Lower leg skin (tissue), 4 donors: Measurements from ENCODE around the gene YPEL3. TPM values are rescaled to one million over a fixed set of nuclear protein-coding genes. Genes with fewer than 3 reads are reported as not detected.
A peak's percentile ranks its signal among the peaks of the same experiment; 100 is the strongest.

ENCODE experiments used
- DNase-seq, 2 donors: peaks; one replicate each; pipeline ENCODE4 v3.0.0-alpha.2; 2019; ENCODE audit warnings: low spot score in 2 of 2
- H3K4me3 ChIP-seq: fragments of 200-600 bp; sonication (generic); 2 replicates; pipeline ENCODE4 v1.5.1; 2017; ENCODE audit warnings: mild to moderate bottlenecking, low read depth; ENCODE audit not compliant: poor library complexity, severe bottlenecking
- POLR2A ChIP-seq, 2 donors: fragments of 450-650 bp; IDR thresholded peaks; one replicate each; pipeline ENCODE4 v1.6.1; 2016 to 2017; ENCODE audit warnings: antibody characterized with exemption in 2 of 2, mild to moderate bottlenecking in 1 of 2, moderate library complexity in 1 of 2
- WGBS, 2 donors: methylation state at CpG; one replicate each; pipeline ENCODE4 v1.1.5; 2018; 5-methylcytosine and 5-hydroxymethylcytosine counted together
- intact Hi-C: fragments of 100-400 bp; cut with DNase I; formaldehyde crosslinking; loops from one replicate; pipeline ENCODE4 v1.15.0; 2023; ENCODE audit warnings: low total_unique reads
- total RNA-seq, 4 donors: library from RNA; depleted of rRNA; stranded (reverse); fragments of >200 nt; gene quantifications; one replicate each; pipeline ENCODE4 v1.1.0, GENCODE V29; 2016
- TF ChIP-seq, protein P1 (sequence below), 3 donors: fragments of 450-650 bp; IDR thresholded peaks; one replicate each; pipeline ENCODE4 v1.5.1; 2016; ENCODE audit warnings: antibody characterized with exemption in 3 of 3, mild to moderate bottlenecking in 3 of 3, moderate library complexity in 2 of 3

YPEL3 gene
- total RNA-seq, 4 donors from 2014 or later: 185 to 351 (median 229) TPM

DNA sequence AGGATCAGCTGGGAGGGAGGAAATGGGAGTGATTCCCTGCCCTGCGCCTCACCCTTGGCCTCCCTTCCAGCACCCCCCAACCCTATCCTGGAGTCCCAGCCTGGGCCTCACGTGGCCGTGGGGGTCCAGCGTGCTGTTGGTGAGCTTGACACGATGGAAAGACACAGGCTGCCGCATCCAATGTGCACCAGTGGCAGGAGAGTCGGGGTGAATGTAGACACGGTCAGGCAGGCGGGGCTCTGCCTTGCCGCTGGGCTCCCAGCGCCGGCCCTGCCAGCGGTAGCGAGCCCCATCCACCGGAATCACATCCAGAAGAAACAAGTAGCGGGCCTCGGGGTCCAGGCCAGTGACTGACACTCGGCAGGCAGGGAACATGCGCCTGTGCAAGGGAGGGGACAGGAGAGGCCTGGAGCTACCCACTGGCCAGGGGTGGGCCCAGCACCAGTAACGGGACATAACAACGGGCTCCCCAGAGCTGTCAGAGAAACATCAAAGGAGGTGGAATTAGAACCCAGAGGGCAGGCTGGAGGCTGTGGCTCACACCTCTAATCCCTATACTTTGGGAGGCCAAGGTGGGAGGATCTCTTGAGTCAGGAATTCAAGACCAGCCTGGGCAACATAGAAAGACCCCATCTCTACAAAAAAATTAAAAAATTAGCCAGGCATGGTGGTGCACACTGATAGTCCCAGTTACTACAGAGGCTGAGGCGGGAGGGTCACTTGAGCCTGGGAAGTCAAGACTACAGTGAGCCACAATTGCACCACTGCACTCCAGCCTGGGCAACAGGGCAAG is 7.0 kb downstream of the YPEL3 start:
- DNase-seq: peak in 1 of 2 donors; percentile 83
- TF ChIP-seq, protein P1, sequence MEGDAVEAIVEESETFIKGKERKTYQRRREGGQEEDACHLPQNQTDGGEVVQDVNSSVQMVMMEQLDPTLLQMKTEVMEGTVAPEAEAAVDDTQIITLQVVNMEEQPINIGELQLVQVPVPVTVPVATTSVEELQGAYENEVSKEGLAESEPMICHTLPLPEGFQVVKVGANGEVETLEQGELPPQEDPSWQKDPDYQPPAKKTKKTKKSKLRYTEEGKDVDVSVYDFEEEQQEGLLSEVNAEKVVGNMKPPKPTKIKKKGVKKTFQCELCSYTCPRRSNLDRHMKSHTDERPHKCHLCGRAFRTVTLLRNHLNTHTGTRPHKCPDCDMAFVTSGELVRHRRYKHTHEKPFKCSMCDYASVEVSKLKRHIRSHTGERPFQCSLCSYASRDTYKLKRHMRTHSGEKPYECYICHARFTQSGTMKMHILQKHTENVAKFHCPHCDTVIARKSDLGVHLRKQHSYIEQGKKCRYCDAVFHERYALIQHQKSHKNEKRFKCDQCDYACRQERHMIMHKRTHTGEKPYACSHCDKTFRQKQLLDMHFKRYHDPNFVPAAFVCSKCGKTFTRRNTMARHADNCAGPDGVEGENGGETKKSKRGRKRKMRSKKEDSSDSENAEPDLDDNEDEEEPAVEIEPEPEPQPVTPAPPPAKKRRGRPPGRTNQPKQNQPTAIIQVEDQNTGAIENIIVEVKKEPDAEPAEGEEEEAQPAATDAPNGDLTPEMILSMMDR (IDR thresholded peaks at IDR 0.05): no peak
- TF ChIP-seq POLR2A (IDR thresholded peaks at IDR 0.05): no peak
- intact Hi-C loops: no loop called here
- WGBS, 2 donors: 63 to 69% methylated on average over 20 to 22 of the region's 22 CpGs
- H3K4me3 ChIP-seq: no peak overlapping the region

DNA sequence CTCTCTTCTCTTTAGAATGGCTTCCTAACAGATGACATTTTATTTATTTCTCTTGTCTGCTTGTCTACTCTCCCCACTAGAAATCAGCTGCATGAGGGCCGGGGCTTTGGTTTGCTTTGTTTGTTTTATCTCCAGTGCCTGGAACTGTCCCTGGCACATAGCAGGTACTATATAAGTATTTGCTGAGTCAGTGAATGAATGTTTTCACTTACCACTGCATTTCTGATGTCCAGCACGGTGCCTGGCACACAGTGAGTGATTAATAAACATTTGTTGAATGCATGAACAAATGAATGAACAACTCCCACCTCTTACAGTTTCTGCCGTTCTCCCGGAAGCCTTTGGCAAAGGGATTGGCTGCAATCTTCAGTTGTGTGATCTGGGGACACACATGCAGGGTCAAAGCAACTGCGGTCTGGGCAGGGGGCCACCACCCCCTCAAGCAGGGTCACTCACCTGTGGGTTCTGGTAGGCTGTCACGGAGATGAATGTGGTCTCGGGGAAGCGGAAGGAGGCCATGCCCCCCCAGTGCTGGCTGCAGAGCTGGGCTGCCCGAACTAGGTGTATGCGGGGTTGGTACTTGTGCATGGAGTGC is 7.7 kb downstream of the YPEL3 start:
- H3K4me3 ChIP-seq: no peak overlapping the region
- peak in 1 of 2 donors; percentile 86 for DNase-seq
- TF ChIP-seq, protein P1 (IDR thresholded peaks at IDR 0.05): no peak
- no peak for TF ChIP-seq POLR2A (IDR thresholded peaks at IDR 0.05)
- intact Hi-C loops: no loop called here
- WGBS, 2 donors: 69 to 81% methylated on average over 9 to 10 of the region's 10 CpGs

DNA sequence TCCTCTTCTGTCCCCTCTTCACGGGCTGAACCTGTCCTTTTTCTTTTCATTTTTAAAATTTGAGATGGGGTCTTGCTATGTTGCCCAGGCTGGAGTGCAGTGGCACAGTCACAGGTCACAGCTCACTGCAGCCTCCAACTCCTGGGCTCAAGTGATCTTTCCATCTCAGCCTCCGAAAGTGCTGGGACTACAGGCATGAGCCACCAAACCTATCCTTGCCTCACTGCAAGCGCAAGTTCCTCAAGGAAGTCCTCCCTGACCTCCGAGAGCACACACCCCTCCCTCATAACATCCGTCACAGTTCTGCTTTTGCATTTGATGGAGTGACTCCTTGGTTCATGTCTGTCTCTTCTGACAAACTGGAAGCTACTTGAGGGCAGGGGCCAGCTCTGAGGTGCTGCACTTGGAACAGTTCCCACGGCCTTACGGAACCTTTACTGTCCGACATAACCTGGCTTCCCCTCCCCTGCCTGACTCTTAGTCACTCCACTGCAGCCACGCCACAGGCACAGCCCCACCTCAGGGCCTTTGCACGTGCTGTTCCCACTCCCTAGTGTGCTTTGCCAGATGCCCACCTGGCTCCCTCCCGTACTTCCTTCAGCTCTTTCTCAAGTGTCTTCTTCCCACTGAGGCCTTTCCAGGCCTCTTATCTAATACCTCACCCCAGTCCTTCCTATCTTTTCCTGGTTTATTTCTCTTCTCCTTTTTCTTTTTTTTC is 8.7 kb downstream of the YPEL3 start:
- DNase-seq: no peak
- intact Hi-C loops: no loop called here
- no peak overlapping the region for H3K4me3 ChIP-seq
- TF ChIP-seq, protein P1 (IDR thresholded peaks at IDR 0.05): no peak
- TF ChIP-seq POLR2A (IDR thresholded peaks at IDR 0.05): no peak
- 87 to 90% methylated on average over 11 of the region's 11 CpGs for WGBS, 2 donors

DNA sequence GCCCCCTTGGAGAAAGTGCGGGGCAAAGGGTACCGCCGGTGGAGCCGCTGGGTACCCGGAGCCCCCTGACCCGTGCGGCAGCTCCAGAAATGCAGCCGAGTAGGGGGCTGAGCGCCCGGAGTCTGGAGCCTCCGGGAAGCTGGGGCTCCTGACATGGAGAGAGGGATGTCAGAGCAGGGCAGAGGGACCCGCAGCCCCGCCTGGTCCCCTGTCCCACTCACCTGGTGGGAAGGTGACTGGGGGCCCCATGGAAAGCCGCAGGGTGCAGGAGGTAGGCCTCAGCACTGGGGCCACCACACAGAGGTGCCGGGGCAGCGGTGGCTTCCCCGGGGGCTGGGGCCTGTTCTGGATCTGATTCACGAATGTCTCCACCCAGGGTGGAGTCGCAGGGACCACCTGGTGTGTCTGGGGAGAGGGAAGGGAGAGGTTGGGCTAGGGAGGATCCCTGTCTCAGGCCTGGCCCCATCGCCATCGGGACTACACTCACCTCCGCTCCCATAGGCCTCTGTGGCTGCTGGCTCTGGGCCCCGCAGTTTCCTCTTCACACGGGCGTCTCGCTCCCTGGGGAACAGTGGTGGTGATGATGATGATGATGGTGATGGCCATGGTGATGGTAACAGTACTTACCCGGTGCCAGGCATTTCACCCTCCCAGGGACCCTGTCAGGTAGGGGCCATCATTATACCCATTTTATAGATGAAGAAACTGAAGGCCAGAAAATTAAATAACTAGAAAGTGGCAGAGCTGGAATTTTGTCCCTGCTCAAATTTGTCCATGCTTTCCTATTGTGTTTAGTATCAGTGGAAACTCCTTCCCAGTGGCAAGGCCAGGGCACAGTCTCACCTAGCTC is 9.5 kb downstream of the YPEL3 start:
- no peak overlapping the region for H3K4me3 ChIP-seq
- intact Hi-C loops: no loop called here
- TF ChIP-seq POLR2A (IDR thresholded peaks at IDR 0.05): no peak
- TF ChIP-seq, protein P1 (IDR thresholded peaks at IDR 0.05): no peak
- 72 to 74% methylated on average over 23 to 27 of the region's 27 CpGs for WGBS, 2 donors
- no peak for DNase-seq

DNA sequence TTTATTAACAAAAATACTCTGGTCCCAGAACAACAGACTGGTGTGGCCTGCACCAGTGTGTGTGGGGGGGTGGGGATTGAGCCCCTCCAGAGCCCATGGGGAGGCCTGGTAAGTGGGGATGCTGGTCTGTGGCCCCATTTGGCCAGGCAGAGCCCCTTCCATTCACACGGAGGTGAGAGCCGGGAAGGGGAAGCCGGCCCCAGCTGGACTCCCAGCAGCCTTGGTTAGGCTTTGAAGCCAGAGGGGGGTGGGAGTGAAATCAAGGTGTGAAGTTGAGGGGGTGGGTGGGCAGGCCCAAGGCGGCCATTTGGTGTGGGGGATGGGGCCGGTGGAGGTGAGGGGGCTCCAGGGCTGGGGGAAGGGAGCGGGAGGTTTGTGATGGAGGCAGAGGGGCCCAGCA is 10.2 kb downstream of the YPEL3 start:
- H3K4me3 ChIP-seq: no peak overlapping the region
- intact Hi-C loops: no loop called here
- WGBS, 2 donors: 79 to 89% methylated on average over 6 of the region's 6 CpGs
- TF ChIP-seq, protein P1 (IDR thresholded peaks at IDR 0.05): no peak
- no peak for TF ChIP-seq POLR2A (IDR thresholded peaks at IDR 0.05)
- DNase-seq: no peak
